GM21515 (cell line): Measurements from ENCODE around the gene ANTXR1.
"Not testable (repeated sequence)": the region's sequence is repeated elsewhere in the genome, so short reads cannot be mapped to it uniquely, and the experiment has no call there.

Experiments used
- ATAC-seq: cut with Tn5 transposase; IDR thresholded peaks from one replicate; pipeline ENCODE4 v1.9.1; 2021; ENCODE audit not compliant: unreplicated experiment

ANTXR1 gene

DNA sequence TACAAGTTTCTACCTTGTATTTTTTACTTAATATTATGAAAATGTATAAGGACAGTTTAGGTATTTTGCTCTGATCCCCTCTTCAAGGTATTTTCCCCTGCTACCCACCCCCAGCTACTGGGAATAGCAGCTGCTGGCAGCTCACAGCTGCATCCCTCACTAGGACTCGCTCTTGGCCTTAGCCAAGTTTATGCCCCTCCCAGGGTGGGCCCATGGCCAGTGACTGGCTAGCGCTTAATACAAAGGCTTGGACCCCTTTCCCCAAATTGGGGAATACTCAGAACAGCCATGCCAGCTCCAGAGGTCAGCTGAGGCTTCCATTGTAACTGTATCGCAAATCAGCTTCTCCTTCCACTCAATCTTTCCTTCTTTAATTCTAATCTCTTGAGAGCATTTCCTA lies 242.8 kb downstream of the ANTXR1 start:
- ATAC-seq = no peak

- not testable (repeated sequence) for ATAC-seq
Measured at GRCh38 chr2:69259994-69260591, 247.1 kb downstream of the ANTXR1 start.

- ATAC-seq = no peak
Measured at GRCh38 chr2:69260666-69261065, 247.7 kb downstream of the ANTXR1 start.

DNA sequence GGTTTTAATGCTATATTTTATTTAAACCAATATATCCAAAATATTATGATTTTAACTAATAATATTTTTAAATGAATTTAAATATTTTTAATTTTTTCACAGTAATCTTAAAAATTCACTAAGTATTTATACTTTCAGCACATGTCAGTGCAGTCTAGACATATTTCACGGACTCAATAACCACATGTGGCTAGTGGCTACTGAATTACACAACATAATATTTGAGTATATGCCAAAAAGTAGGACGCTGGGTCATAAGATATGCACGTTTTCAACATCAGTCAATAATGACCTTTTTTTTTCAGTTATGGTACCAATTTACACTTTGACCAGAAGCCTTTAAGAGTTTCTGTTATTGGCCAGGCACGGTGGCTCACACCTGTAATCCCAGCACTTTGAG lies 256.4 kb downstream of the ANTXR1 start:
- ATAC-seq = no peak

DNA sequence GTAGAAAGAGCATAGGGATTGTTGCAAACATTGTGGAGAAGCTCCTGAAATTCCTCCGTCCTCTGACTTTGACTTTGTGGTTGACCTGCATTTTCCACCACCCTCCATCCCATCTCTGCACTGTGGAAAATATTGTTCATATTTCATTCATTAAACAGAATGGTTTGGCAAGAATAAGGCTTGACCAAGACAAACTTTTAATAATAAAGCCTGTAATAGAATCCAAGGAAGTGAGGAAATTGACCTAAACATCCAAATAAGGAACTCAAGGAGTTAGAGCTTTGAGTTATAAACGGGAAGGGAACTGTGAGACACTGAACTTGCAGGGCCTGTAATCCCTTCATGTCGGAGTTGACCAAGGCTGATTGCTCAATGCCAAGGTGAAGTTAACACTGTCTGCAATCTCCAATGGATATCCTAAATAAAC lies 258.9 kb downstream of the ANTXR1 start:
- no peak for ATAC-seq

GRCh38 chr2:69272803-69273471 lies 260.0 kb downstream of the ANTXR1 start:
- no peak for ATAC-seq

- ATAC-seq = no peak
Measured at GRCh38 chr2:69275490-69275889, 262.5 kb downstream of the ANTXR1 start.

DNA sequence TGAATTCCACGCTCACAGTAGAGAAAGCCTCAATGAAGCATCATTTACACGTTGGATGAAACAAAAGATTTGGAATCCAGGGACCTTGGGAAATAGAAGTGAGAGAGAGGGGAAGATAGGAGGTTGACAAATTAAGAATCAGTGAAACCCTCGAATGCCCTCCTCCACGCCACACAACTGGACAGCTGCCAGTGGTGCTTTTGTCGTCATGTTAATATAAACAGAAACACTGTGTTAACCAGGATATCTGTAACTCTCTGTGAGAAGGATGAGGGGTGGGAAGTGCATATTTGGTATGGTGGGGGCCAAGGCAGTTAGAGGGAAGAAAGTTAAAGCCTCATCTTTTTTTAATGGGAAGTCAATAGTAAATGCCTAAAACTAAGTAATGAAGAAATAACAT lies 265.4 kb downstream of the ANTXR1 start:
- ATAC-seq = no peak

GRCh38 chr2:69279211-69279610 lies 266.2 kb downstream of the ANTXR1 start:
- ATAC-seq = no peak

DNA sequence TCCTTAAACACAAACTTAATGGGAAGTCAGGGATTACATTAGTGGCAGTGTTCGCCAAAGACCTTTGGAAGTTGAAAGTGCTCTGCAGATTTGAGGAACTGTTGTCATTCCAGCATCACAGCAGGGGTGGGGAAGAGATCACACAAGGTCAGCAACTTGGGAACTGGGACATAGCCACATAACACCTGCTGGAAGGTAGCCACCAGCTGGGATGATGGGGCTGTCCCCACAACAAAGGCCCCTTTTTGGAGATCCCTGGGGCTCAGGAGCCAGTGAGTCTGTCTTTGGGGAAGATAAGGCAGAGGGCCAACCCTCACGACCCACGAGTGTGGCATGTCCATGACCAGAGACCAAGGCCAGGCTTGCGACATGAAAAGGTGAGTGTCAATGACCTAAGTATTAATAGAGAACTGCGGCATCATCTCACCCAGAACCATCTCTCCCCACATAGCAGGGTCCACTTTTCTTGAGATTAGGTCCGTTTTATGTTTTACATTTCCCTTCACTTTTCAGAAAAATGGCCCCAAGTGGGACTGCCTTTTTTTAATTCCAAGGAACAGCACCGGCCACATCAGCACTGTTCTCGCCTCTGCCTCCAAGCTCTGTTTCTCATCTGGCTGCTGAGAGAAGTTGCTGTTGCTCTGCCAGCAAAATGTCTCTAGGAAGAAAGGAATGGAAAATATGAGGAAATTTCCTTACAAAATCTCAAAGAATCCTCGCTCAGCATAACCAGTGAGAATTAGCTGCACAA lies 267.1 kb downstream of the ANTXR1 start:
- no peak for ATAC-seq

DNA sequence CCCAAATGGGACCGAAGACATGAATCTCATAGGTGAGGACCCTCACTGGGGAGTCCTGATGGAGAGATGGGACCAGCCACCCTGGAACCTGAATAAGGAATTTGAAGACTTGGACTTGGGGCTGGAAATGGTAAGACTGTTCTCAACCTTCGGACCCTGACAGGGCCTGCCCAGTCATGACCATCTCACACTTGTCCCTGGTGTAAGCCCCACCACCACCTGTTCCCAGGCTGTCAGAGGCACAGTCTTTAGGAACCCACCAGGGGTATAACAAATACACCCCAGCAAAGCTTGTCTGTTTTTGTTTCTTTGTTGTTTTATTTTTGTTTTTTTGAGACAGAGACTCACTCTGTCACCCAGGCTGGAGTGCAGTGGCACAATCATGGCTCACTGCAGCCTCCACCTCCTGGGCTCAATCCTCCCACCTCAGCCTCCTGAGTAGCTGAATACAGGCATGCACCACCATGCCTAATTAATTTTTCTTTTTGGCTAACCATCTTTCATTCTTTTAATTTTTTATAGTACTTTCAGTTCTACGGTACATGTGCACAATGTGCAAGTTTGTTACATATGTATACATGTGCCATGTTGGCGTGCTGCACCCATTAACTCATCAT lies 267.9 kb downstream of the ANTXR1 start:
- ATAC-seq = no peak

GRCh38 chr2:69285379-69285894 lies 272.5 kb downstream of the ANTXR1 start:
- no peak for ATAC-seq

- no peak for ATAC-seq
Measured at GRCh38 chr2:69287544-69287943, 274.6 kb downstream of the ANTXR1 start.

- no peak for ATAC-seq
Measured at GRCh38 chr2:69288429-69288828, 275.4 kb downstream of the ANTXR1 start.

DNA sequence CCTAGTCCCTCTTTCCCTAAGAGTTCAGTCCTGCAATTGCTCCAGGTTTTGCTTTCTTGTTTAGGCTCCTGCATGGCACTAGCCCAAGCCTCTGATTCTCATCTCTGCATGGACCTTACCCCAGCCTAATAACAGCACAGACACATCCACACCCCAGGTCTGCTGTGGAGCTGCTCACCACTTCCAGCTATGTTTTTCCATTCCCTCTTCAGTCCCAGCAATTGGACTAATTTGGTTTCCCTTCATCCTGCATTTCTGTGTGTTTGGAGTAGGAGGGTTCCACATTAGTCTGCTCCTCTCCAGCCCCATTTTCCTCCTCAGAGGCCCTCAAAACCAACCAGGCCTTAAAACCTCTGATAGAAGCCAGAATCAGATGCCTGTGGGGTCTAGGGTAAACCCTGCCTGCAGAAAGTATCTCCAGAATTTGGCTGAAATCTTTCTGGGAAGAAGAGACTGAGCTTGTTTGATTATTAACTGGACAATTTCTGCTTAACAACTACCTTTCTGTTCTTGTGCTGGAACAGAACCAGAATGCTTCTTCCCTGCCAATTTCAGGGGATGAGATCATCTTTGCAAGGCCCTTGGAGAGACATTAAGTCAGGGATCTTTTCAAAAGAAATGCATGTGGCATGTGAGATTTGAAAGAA lies 278.1 kb downstream of the ANTXR1 start:
- no peak for ATAC-seq

- ATAC-seq = no peak
Measured at GRCh38 chr2:69291721-69292120, 278.7 kb downstream of the ANTXR1 start.

DNA sequence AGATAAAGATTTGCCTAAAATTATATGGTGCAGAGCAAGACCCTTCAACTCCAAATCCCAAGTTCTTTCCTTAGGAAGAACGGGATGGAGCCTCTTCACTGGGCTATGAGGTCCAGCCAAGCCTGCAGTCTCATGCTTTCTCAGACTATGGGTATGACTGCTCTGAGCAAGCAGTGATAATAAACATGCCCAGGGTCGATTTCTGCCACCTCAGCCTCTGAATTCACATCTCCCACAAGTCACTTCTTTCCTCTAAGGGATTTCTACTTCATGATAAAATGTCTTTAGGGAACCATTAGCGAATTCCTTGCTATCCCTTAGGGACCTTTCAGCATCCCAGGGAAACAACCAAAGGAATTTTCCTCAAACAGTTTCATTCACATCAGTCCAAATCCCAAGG lies 279.3 kb downstream of the ANTXR1 start:
- ATAC-seq = no peak

- no peak for ATAC-seq
Measured at GRCh38 chr2:69296421-69296820, 283.4 kb downstream of the ANTXR1 start.

DNA sequence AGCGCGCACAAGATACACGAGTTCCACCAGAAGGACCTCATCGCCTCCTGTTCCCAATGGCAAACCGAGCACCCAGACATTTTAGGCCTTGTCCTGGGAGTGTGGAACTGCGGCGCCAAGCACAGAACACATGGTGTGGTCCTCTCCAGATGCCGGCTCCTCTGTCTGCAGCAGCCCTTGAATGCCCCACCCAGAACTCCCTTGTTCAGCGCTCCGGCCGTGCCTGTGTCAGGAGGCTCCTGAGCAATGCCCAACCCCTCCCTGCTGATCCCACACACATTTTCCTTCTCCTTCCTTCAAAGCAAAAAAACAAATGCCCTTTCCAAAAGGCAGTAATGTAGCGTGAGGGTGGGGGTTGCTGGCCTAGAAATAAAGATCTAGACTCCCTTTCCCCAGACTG lies 284.2 kb downstream of the ANTXR1 start:
- ATAC-seq = no peak

DNA sequence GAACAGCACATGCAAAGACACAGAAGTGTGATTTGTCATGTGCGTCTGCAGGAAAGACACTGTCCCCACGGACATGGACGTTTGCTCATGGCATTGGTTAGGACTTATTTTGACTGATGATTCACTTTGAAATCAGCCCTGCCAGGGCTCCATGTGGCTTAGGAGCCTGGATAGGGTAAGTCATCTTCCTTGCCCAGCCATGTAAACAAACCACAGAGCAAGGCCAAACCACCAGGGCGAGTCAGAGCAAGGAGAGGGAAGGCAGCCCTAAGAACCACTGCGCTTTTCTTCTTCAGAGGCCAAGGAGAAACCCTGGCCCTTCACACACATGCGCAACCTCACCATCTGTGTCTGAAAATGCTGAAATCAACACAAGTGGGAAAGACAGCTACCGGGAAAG lies 285.3 kb downstream of the ANTXR1 start:
- no peak for ATAC-seq

DNA sequence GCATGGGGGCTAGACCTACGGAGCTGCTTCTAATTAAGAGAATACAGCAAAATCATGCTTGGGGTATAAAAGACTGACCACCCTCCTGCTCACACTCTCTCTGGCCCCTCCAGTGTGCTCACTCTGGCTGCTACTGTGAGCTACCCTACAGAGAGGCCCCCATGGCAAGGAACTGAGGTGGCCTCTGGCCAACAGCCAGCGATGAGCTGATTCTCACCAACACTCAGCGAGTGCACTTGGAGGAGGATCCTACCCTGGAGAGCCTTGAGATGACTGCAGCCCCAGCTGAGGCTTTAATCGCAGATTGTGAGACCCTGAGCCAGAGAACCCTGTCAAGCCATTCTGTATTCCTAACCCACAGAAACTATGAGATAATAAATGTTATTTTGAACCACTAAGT lies 285.9 kb downstream of the ANTXR1 start:
- ATAC-seq = no peak
